Kidney (tissue), 14 donors: ENCODE results near the gene ZNF883. TPM values are rescaled to one million over a fixed set of nuclear protein-coding genes. Genes with fewer than 3 reads are reported as not detected.
A peak's percentile ranks its signal among the peaks of the same experiment; 100 is the strongest.

ENCODE experiments used
- DNase-seq, 5 donors: peaks; one replicate each; pipeline ENCODE4 v3.0.0-alpha.2; 2013 to 2020
- FAIRE-seq: peaks from 2 replicates; lab custom pipeline; 2012; peaks lifted over from hg19 to GRCh38; lab: Jason Lieb, UNC
- H3K27ac ChIP-seq, 2 donors: one replicate each; pipeline ENCODE4 v1.7.0; 2013; ENCODE audit warnings: low read depth in 2 of 2, low read length in 2 of 2, inconsistent platforms in 1 of 2
- H3K27me3 ChIP-seq: one replicate; pipeline ENCODE4 v1.7.1; 2013; ENCODE audit warnings: low read length, inconsistent platforms; ENCODE audit not compliant: control insufficient read depth, insufficient read depth
- H3K36me3 ChIP-seq, 3 donors: one replicate each; pipeline versions ENCODE4 v1.7.0 to v1.7.1; 2013; ENCODE audit warnings: low read length in 3 of 3, control low read depth in 1 of 3, inconsistent platforms in 1 of 3; ENCODE audit not compliant: insufficient read depth in 3 of 3, control insufficient read depth in 2 of 3
- H3K4me1 ChIP-seq, 3 donors: one replicate each; pipeline versions ENCODE4 v1.7.0 to v1.7.1; 2013; ENCODE audit warnings: low read length in 3 of 3, inconsistent platforms in 1 of 3, low read depth in 1 of 3; ENCODE audit not compliant: control insufficient read depth in 2 of 3, insufficient read depth in 2 of 3
- H3K4me3 ChIP-seq, 3 donors: one replicate each; pipeline versions ENCODE4 v1.7.0 to v1.8.1; 2013; ENCODE audit warnings: low read length in 3 of 3, control low read depth in 1 of 3, inconsistent platforms in 1 of 3
- H3K9ac ChIP-seq, 3 donors: one replicate each; pipeline versions ENCODE4 v1.7.0 to v1.7.1; 2013; ENCODE audit warnings: low read length in 3 of 3, control low read depth in 1 of 3, inconsistent platforms in 1 of 3
- H3K9me3 ChIP-seq, 3 donors: one replicate each; pipeline versions ENCODE4 v1.7.0 to v1.7.1; 2013; ENCODE audit warnings: low read length in 3 of 3, control low read depth in 1 of 3, inconsistent platforms in 1 of 3; ENCODE audit not compliant: control insufficient read depth in 2 of 3, insufficient read depth in 1 of 3
- CTCF ChIP-seq: IDR thresholded peaks from 3 replicates; pipeline ENCODE4 v1.5.1; 2012; ENCODE audit warnings: mild to moderate bottlenecking, moderate library complexity, borderline replicate concordance; ENCODE audit not compliant: insufficient read depth; ENCODE audit errors: extremely low read depth
- intact Hi-C: fragments of 100-400 bp; cut with DNase I; formaldehyde crosslinking; loops from one replicate; pipeline ENCODE4 v1.11.1; 2022
- polyA plus RNA-seq: library from polyadenylated mRNA; stranded (reverse); fragments of 350-450 nt; fragmentation: Illumina TruSeq; extraction: RNeasy Lipid Tissue Mini Kit (QIAGEN cat#74804); gene quantifications from one replicate; pipeline ENCODE4 v1.2.3, GENCODE V29; 2014; ENCODE audit warnings: low read depth, low replicate concordance; ENCODE audit not compliant: insufficient read depth
- total RNA-seq: library from RNA; stranded (reverse); fragmentation: NEBNext Ultra II Directional; extraction: Animal tissue kit (Norgen Biotek cat#: 25700); gene quantifications from one replicate; pipeline ENCODE4 v1.2.1, GENCODE V29; 2021
- donor health status: control.
- donor health status: control.
- donor health status: control.
- donor health status: control.
- donor health status: control.
- donor health status: DM: yes; HTN: yes; CAD: no.
- donor health status: Normal renal cell carcinoma (clear cell type).

The ZNF883 gene
- total and polyA plus RNA-seq, 2 donors from 2014 or later: 2.9 to 3.0 TPM

DNA sequence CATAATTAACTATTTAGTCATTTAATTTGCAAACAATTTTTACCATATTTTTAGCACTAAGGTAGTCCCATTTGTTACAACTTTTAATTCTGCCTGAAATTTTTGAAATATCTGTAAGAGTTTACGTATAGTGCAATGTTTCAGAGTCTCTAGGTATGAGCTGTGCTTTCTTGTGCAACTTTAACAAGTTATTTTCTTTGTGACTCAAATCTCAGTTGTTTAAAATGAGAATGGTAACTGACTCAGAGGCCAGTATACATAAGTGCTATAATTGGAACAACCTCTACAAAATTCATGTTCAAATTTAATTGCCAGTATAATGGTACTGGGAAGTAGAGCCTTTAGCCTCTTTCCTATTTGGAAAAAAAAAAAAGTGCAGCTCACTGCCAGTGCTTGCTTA lies 14.2 kb upstream of the ZNF883 start:
- no peak for DNase-seq
- no peaks in the 10 kb centered on the region for H3K36me3 ChIP-seq
- H3K4me1 ChIP-seq: no peaks in the 10 kb centered on the region
- intact Hi-C loops: no loop called here
- no peak overlapping the region for H3K9ac ChIP-seq
- no peak overlapping the region for H3K4me3 ChIP-seq
- no peaks in the 10 kb centered on the region for H3K27me3 ChIP-seq
- H3K27ac ChIP-seq: no peak overlapping the region
- H3K9me3 ChIP-seq: peaks cover 0 to 52% (median 33%) of the 10 kb centered on the region in 3 donors
- FAIRE-seq: no peak
- TF ChIP-seq CTCF: no peak

- Histone ChIP-seq H3K4me1 (no peaks in the 10 kb centered on the region), H3K9me3 (peaks cover 0 to 23% (median 15%) of the 10 kb centered on the region in 3 donors), H3K27ac (no peak overlapping the region), H3K27me3 (no peaks in the 10 kb centered on the region), H3K36me3 (no peaks in the 10 kb centered on the region), H3K9ac (no peak overlapping the region), H3K4me3 (no peak overlapping the region)
- intact Hi-C loops: no loop called here
- DNase-seq (no peak), FAIRE-seq (no peak)
- no peak for TF ChIP-seq CTCF
These were observed 6.3 kb upstream of the ZNF883 start for GRCh38 chr9:113018247-113018646.

DNA sequence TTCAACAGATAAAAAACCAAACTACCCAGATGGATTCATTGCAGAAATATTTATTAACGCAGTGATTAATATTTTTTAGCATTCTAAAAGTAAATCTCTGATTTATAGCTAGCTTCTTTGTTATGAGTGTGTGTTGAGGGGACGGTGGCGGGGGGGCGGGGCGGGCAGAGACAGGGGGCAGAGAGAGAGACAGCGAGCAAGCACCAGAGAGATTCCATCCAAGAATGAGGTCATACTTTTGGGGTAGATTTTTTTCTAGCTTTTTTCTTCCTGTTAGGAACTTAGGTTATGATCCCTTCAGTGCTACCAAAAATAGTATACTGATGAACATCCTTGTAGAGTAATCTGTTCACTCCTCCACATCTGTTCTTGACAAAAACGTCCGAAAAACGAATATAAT lies 500 bp upstream of the ZNF883 start:
- H3K27ac ChIP-seq: no peak overlapping the region
- H3K36me3 ChIP-seq: no peaks in the 10 kb centered on the region
- DNase-seq: peak in 2 of 5 donors; percentile 4 to 35
- peaks cover 0 to 3% (median 0%) of the 10 kb centered on the region in 3 donors for H3K9me3 ChIP-seq
- H3K4me3 ChIP-seq: peak overlapping the region in 2 of 3 donors; percentile 62 to 66
- intact Hi-C loops: no loop called here
- no peaks in the 10 kb centered on the region for H3K27me3 ChIP-seq
- H3K4me1 ChIP-seq: no peaks in the 10 kb centered on the region
- no peak for TF ChIP-seq CTCF
- peak overlapping the region in 1 of 3 donors; percentile 43 for H3K9ac ChIP-seq
- no peak for FAIRE-seq

DNA sequence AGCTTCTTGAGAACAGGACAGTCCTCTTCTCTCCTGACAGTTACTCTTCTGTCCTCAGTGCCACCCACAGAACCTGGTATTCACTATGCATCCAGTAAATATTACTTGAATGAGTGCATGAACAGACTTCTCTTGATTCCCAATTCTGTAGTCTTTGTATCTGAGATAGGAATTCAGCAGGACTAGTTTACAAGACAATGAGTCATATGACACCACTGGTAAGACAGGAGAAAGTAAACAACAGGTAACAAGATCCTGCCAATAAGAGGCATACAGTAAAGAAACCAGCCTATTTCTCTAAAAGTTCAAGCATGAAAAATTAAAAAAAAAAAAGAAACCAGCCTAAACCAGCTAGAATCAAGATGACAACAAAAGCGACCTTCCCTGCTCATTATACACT lies 6.2 kb downstream of the ZNF883 start:
- H3K4me1 ChIP-seq: no peaks in the 10 kb centered on the region
- H3K36me3 ChIP-seq: no peaks in the 10 kb centered on the region
- peaks cover 1 to 25% (median 10%) of the 10 kb centered on the region in 3 donors for H3K9me3 ChIP-seq
- intact Hi-C loops: no loop called here
- no peak overlapping the region for H3K9ac ChIP-seq
- FAIRE-seq (no peak), DNase-seq (no peak)
- TF ChIP-seq CTCF: no peak
- no peaks in the 10 kb centered on the region for H3K27me3 ChIP-seq
- H3K4me3 ChIP-seq: no peak overlapping the region
- no peak overlapping the region for H3K27ac ChIP-seq
